Inferior parietal cortex (tissue), 1 donor: ENCODE results near the gene RABGGTA.

Experiments used
- DNase-seq: peaks from one replicate; pipeline ENCODE4 v3.0.0-alpha.2; 2016; ENCODE audit errors: extremely low spot score

The RABGGTA gene, protein sequence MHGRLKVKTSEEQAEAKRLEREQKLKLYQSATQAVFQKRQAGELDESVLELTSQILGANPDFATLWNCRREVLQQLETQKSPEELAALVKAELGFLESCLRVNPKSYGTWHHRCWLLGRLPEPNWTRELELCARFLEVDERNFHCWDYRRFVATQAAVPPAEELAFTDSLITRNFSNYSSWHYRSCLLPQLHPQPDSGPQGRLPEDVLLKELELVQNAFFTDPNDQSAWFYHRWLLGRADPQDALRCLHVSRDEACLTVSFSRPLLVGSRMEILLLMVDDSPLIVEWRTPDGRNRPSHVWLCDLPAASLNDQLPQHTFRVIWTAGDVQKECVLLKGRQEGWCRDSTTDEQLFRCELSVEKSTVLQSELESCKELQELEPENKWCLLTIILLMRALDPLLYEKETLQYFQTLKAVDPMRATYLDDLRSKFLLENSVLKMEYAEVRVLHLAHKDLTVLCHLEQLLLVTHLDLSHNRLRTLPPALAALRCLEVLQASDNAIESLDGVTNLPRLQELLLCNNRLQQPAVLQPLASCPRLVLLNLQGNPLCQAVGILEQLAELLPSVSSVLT

DNA sequence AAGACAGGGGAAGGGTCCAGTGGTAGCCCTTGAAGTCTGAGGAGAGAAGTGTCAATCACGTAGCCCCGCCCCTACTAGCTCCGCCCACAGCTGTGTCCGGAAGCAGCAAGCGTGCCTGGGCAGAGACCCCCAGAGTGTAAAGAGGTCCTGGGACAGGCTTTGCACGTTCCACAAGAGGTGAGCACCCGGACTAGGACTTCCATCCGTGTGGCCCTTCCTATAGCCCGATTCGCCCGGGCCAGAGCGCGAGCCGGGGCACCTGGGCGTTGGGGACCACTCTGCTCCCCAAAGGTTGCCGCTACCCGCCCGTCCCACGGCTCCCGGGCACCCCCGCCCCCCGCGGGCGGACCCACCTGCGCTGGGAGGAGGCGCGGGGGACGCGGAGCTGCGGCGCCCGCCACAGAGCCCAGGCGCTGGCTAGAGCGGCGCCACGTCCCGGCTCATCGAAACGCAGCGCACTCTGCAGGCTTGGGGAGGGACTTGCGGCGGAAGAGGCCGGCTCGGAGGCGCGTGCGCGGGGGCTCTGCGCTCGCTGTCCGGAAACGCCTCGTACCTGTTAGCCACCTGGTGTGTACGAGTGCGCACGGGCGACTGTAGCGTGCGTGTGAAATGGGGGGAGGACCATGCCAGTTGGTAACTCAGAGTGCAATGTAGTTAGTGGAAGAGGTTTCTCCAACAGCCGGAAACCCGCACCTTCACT, at the start of gene RABGGTA:
Gene RABGGTA, minus strand, starts transcription at position 464 of the 700 bp plus-strand sequence. CDS start 482 bp downstream, outside the sequence.
- peak; percentile 88 for DNase-seq

DNA sequence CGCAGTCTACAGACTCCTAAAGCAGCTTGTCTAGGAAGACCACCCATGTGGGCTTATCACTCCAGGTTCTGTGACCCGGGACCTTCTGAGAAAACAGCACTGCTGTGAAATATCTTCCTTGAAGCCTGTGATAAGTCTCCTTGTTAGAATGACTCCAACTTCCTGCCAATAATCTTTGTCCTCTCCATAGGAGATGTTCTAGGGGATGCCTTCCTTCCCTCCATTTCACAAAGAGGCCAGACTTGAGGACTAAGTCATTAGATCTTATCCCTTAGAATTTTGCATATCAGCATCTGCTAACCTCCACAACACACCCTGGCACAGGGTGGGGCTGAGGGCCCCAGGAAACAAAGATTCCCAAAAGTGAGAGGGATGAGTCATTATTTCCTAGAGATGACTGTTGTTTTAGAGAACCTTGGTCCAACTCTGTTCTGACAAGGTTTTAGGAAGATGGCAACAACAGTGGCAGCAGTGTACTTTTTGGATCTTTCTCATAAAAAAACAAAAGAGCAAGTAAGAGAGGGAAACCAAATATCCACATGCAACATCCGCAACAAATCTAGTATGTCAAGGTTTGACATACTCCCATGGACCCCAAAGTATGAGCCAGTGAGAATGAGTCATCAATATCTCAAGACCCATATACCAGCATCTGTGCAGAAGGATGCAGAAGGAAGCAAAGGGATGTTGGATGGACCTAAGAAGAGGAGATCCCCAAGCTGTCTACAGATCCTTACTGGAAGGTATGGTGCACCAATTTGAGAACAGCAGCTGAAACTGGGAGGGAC, 45.9 kb upstream of the RABGGTA start:
- DNase-seq: no peak

DNA sequence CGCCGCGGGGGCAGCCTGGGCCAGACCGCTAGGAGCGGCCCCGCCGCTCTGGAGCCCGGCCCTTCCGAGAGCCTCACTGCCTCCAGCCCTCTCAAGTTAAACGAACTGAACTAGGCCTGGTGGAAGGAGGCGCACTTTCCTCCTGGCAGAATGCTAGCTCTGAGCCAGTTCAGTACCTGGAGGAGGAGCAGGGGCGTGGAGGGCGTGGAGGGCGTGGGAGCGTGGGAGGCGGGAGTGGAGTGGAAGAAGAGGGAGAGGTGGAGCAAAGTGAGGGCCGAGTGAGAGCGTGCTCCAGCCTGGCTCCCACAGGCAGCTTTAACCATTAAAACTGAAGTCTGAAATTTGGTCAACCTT, 45.2 kb upstream of the RABGGTA start:
- no peak for DNase-seq

- no peak for DNase-seq
Measured at GRCh38 chr14:24315807-24316596, 44.6 kb upstream of the RABGGTA start.

- no peak for DNase-seq
Measured at GRCh38 chr14:24315243-24315806, 43.9 kb upstream of the RABGGTA start.

- DNase-seq: no peak
Measured at GRCh38 chr14:24314377-24315193, 43.2 kb upstream of the RABGGTA start.

GRCh38 chr14:24313913-24314312, 42.5 kb upstream of the RABGGTA start:
- no peak for DNase-seq

DNA sequence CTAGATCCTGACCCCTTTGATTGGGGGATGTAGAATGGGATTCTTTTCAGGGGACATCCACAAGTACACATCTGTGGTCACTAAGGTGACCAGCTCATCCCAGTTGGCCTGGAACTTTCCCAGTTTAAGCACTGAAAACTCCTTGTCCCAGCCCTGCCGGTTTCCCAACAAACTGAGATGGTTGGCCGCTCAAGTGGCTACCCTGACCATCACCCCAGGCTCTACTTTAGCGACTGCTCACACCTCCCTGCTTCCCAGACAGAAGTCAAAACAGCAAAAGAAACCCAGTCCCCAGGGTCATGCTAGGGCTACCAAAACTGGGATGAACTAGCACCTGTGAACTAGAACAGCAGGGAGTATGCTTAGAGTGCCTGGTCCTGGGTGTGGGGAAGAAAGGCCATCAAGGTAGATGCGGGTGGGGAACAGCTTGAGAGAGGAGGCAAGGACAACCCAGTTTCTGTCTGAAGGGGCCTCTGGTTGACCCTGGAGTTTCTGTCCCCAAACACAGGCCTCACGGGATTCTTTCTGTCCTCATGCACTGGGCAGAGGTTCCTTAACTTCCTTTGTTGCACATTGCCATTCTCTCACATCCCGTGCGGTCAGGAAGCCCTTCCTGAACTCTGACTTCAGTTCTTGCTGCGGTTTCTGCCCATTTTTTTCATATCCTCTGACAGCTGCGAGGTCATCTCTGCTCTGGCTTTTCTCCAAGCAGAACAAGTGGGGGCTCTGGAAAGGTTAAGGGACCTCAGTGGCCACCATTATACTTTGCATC, 41.5 kb upstream of the RABGGTA start:
- no peak for DNase-seq

- DNase-seq: no peak
Measured at GRCh38 chr14:24311837-24312615, 40.6 kb upstream of the RABGGTA start.

- DNase-seq: no peak
Measured at GRCh38 chr14:24310646-24311604, 39.5 kb upstream of the RABGGTA start, which contains the start of gene LTB4R. TSS of gene LTB4R (plus strand) at chr14:24311502. CDS start at chr14:24315652, 4,150 bp downstream.

DNA sequence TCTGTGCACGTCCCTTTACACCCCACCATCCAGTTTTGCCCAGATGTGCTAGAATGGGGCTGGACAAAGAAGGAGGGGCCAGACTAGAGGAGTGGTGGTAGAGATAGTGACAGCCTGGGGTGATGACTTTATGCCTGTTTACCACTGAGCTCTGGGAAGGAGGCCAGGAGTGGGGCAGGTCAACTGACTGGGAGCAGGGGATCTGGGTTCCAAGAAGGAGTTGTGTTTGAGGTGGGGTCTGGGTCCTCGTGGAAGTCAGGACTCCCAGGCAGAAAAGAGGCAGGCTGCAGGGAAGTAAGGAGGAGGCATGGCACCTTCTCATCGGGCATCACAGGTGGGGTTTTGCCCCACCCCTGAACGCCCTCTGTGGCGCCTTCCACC, 38.9 kb upstream of the RABGGTA start:
- no peak for DNase-seq

DNA sequence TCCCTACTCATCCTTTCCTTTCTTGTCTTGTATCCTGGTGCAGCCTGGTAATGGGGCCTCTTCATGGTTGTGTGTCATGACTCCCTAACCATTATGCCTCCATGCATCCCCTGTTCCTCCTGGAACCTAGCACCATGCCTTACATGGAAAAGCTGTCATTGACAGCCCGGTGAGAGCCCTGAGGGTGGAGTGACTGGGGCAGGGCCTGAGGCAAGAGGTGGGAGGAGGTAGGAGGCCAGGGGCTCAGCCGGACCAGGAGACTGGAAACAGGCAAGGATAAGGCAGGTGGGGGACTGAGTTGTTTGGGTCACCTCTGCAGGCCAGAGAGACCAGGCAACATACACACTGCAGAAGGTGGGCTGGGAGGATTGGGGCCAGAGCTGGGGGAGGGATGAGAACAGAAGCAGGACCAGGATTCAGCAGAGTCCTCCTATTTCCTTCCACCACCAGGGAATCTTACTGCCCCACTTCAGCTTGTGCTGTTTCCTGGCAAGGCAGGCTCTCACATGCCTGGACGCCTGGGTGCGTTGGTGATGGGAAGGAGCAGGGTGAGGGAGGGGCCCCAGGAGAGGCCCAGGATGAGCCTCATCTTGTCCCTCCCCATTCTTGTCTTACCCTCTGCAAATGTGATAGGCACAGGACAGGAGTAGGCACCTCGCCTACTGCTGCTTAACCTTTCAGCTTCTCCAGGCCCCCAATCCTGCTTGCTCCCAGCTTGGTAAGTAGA, 38.3 kb upstream of the RABGGTA start, which contains the start of gene LTB4R2:
Gene LTB4R2, plus strand, starts transcription at position 603 of the 727 bp plus-strand sequence. CDS start 525 bp downstream, outside the sequence.
- DNase-seq: no peak

DNA sequence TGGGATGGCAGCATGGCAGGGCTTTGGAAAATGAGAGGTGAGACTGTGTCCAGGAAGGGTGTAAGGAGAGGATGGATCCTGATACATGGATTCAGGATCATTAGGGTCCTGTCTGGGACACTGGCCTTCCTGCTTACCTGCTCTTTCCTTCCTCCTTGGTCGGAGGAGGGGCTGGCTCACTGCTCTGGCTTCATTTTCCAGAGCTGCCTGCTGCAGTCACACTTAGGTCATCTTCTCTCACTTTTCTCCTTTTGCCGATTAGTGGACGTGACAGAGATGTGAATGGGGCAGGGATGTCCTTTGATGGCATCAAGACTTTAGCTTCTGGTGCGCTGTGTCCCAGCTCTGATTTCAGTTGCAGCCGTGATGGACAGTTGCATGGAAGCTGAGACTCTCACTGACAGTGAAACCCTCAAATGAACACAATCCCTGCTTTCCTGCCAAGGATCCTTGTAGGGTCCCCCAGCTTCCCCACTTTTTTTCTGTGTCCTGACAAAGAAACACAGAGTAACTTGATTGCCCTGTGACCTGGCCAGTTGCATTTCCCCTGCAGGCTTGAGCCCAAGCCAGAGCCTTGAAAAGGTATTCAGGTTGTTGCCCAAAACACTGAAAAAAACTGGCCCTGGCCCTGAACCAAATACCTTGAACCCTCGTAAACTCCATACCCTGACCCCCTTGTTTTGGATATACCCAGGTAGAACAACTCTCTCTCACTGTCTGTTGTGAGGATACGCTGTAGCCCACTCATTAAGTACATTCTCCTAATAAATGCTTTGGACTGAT, 37.1 kb upstream of the RABGGTA start:
- no peak for DNase-seq

DNA sequence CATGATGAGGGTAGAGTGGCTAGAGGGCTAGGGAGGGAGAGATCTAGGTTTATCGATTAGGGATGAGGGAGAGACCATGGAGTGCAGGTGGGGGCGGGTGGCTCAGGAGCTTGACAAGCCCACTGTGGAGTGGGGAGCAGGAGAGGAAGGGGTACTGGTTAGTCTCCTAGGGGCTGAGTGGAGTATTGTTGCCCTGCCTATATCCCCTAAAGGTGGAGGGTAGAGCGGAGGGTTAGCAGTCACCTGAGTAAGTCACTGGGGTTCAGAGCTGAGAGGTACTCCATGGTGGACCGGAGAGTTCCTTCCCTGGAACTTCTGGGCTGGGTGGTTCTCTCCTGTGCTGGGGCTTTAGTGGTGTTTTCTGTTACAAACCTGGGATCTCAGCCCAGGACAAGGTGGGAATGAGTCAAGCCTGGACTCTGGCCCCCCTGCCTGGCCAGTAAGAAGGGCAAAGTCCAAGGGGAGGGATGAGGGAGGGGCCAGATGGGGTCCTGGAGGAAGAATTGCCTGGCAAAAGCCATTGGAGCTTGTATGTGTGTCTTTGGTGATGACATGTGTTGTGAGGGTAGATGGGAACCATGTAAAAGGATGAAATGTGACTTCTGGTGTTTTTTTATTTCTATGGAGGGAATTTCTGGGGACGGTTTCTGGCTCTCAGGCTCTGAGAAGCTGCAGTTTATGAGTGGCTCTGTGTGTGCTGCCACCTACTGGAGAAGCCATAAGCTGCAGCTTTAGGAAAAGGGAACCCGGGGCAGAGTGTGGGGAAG, 36.4 kb upstream of the RABGGTA start, which contains the start of gene CIDEB:
Gene CIDEB, minus strand, starts transcription at position 403 of the 767 bp plus-strand sequence. Its CDS starts 119 bp downstream, at position 284.
- DNase-seq: peak; percentile 65

GRCh38 chr14:24307156-24307574, 35.8 kb upstream of the RABGGTA start:
- no peak for DNase-seq
